Lower lobe of right lung (tissue), 2 donors: ENCODE data around the gene SLAMF7. TPM values are rescaled to one million over a fixed set of nuclear protein-coding genes. Genes with fewer than 3 reads are reported as not detected.
A peak's percentile ranks its signal among the peaks of the same experiment; 100 is the strongest.
"Not testable (repeated sequence)": the region's sequence is repeated elsewhere in the genome, so short reads cannot be mapped to it uniquely, and the experiment has no call there.

Experiments used
- ATAC-seq, 2 donors: fragments of 200-7000 bp; cut with Tn5 transposase; one replicate each; pipeline ENCODE4 v1.9.1; 2020 to 2022; ENCODE audit warnings: mild to moderate bottlenecking in 2 of 2, moderate library complexity in 2 of 2
- DNase-seq: peaks from one replicate; pipeline ENCODE4 v3.0.0-alpha.2; 2020
- H3K27ac ChIP-seq: fragments of 200-600 bp; one replicate; pipeline ENCODE4 v1.8.0; 2022
- H3K27me3 ChIP-seq: fragments of 200-600 bp; one replicate; pipeline ENCODE4 v1.8.0; 2022; ENCODE audit warnings: low read depth
- H3K36me3 ChIP-seq: fragments of 200-600 bp; one replicate; pipeline ENCODE4 v1.8.0; 2022; ENCODE audit warnings: mild to moderate bottlenecking
- H3K4me1 ChIP-seq: fragments of 200-600 bp; one replicate; pipeline ENCODE4 v1.8.0; 2022
- H3K4me3 ChIP-seq: fragments of 200-600 bp; one replicate; pipeline ENCODE4 v1.8.0; 2022; ENCODE audit warnings: mild to moderate bottlenecking
- H3K9me3 ChIP-seq: fragments of 200-600 bp; one replicate; pipeline ENCODE4 v1.8.0; 2022
- CTCF ChIP-seq: fragments of 200-600 bp; IDR thresholded peaks from one replicate; pipeline ENCODE4 v1.8.0; 2022; ENCODE audit warnings: antibody characterized with exemption, mild to moderate bottlenecking
- intact Hi-C: fragments of 100-400 bp; cut with DNase I; formaldehyde crosslinking; loops from one replicate; pipeline ENCODE4 v1.11.0; 2022
- long read RNA-seq: library from polyadenylated mRNA; unstranded; transcript quantifications from one replicate; pipeline ENCODE4 v2.0.0, GENCODE V29; 2021
- total RNA-seq: library from RNA; stranded (reverse); fragmentation: NEBNext Ultra II Directional; extraction: Animal tissue kit (Norgen Biotek cat#: 25700); gene quantifications from one replicate; pipeline ENCODE4 v1.2.1, GENCODE V29; 2021
- donor health status: DM: no; HTN: yes; CAD: no; lungs with severe emphysema.

SLAMF7 gene
- total RNA-seq: 7.9 TPM
- long read RNA-seq, partial matches to known transcripts: 0 of 6 reads
- long read RNA-seq, other reads (novel, unspliced or antisense): 5 of 6 reads

- TF ChIP-seq CTCF: no peak
- Histone ChIP-seq H3K4me1 (no peaks in the 10 kb centered on the region), H3K9me3 (peaks cover 9% of the 10 kb centered on the region), H3K27ac (no peak within 1 kb of the TSS), H3K27me3 (no peaks in the 10 kb centered on the region), H3K36me3 (no peaks in the 10 kb centered on the region), H3K4me3 (peak within 1 kb of the TSS; percentile 33)
- ATAC-seq (peak; percentile 70 to 71), DNase-seq (no peak)
- intact Hi-C loops: no loop called here
These were observed at the start of gene SLAMF7 for GRCh38 chr1:160739098-160739511. Gene SLAMF7, plus strand, starts transcription at chr1:160739247. Its CDS starts 55 bp downstream, at chr1:160739302.

GRCh38 chr1:160692390-160692789 is 46.7 kb upstream of the SLAMF7 start:
- intact Hi-C loops, DNase-seq: not testable (repeated sequence)
- TF ChIP-seq CTCF: peak; percentile 24

GRCh38 chr1:160702100-160702499 is 36.9 kb upstream of the SLAMF7 start:
- Histone ChIP-seq H3K4me1 (peaks cover 24% of the 10 kb centered on the region), H3K27me3 (no peaks in the 10 kb centered on the region), H3K27ac (no peak overlapping the region), H3K9me3 (no peaks in the 10 kb centered on the region), H3K36me3 (no peaks in the 10 kb centered on the region), H3K4me3 (no peak overlapping the region)
- TF ChIP-seq CTCF: no peak
- ATAC-seq (no peak), DNase-seq (no peak)
- intact Hi-C loops: no loop called here

More at GRCh38 chr1:160692390-160692789, 46.7 kb upstream of the SLAMF7 start:
- H3K36me3 ChIP-seq, ATAC-seq, H3K4me3 ChIP-seq, H3K27ac ChIP-seq, H3K9me3 ChIP-seq, H3K27me3 ChIP-seq, H3K4me1 ChIP-seq: not testable (repeated sequence)

- H3K36me3 ChIP-seq: no peaks in the 10 kb centered on the region
- H3K27me3 ChIP-seq: no peaks in the 10 kb centered on the region
- no peak overlapping the region for H3K4me3 ChIP-seq
- intact Hi-C loops: no loop called here
- peaks cover 38% of the 10 kb centered on the region for H3K4me1 ChIP-seq
- no peak overlapping the region for H3K27ac ChIP-seq
- H3K9me3 ChIP-seq: no peaks in the 10 kb centered on the region
- DNase-seq (peak; percentile 52), ATAC-seq (peak; percentile 78 to 79)
- no peak for TF ChIP-seq CTCF
These were observed 34.8 kb upstream of the SLAMF7 start for GRCh38 chr1:160704250-160704649.

GRCh38 chr1:160705212-160705621 is 33.8 kb upstream of the SLAMF7 start:
- peak; percentile 76 to 77 for ATAC-seq
- peak overlapping the region; percentile 21 for H3K27ac ChIP-seq
- not testable (repeated sequence) for H3K4me3 ChIP-seq

GRCh38 chr1:160705742-160706141 is 33.3 kb upstream of the SLAMF7 start:
- Histone ChIP-seq H3K36me3 (no peaks in the 10 kb centered on the region), H3K27me3 (no peaks in the 10 kb centered on the region), H3K27ac (peak overlapping the region; percentile 21), H3K4me3 (no peak overlapping the region), H3K4me1 (peaks cover 38% of the 10 kb centered on the region), H3K9me3 (no peaks in the 10 kb centered on the region)
- no peak for TF ChIP-seq CTCF
- intact Hi-C loops: no loop called here
- no peak for ATAC-seq
- no peak for DNase-seq

More at GRCh38 chr1:160705212-160705621, 33.8 kb upstream of the SLAMF7 start:
- DNase-seq, H3K9me3 ChIP-seq, H3K27me3 ChIP-seq, H3K36me3 ChIP-seq, intact Hi-C loops: not testable (repeated sequence)
- H3K4me1 ChIP-seq: peaks cover 38% of the 10 kb centered on the region
